ENCODE measurements around the gene TRIO. TPM values are rescaled to one million over a fixed set of nuclear protein-coding genes. Genes with fewer than 3 reads are reported as not detected.
A peak's percentile ranks its signal among the peaks of the same experiment; 100 is the strongest.

The TRIO gene
- total and polyA plus RNA-seq, 11 donors, result 35.2 to 99.1 (median 58.4) TPM

DNA sequence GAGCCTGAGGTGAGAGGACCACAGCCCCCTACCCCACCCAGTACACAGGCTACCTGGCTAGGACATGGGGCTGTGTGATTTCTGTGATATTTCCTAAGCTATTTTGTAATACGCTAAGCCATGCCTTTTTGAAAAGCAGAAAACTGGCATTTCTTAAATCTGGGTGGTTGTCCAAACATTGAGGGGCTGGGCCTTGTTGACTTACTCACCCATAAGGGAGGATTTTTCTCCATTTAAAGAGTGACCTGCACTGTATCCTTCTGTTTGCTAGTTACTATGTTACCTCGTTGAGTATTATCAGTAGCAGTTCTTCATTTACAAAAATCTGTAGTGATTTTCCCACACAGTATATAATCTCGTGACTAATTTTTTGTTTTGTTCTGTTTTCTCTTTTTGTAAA, 321.0 kb downstream of the TRIO start:
- H3K4me3 ChIP-seq, result no peak overlapping the region
- DNase-seq (no peak), ATAC-seq (peak in 1 of 4 donors; percentile 5)
- intact Hi-C loops (cut with DNase I), result loop anchor here in 1 of 10 donors (10.0 kb wide), 1 partner anchor 59 kb away; no protein-coding TSS in a partner anchor
- H3K9me3 ChIP-seq, result no peaks in the 10 kb centered on the region
- H3K27ac ChIP-seq, result peak overlapping the region in 1 of 12 donors; percentile 38
- peaks cover 3 to 99% (median 78%) of the 10 kb centered on the region in 9 donors for H3K36me3 ChIP-seq
- no peaks in the 10 kb centered on the region for H3K27me3 ChIP-seq
- peaks cover 0 to 17% (median 0%) of the 10 kb centered on the region in 12 donors for H3K4me1 ChIP-seq
- WGBS, 4 donors, result 75 to 81% (median 79%) methylated on average over 3 of the region's 3 CpGs
- TF ChIP-seq, protein P1, sequence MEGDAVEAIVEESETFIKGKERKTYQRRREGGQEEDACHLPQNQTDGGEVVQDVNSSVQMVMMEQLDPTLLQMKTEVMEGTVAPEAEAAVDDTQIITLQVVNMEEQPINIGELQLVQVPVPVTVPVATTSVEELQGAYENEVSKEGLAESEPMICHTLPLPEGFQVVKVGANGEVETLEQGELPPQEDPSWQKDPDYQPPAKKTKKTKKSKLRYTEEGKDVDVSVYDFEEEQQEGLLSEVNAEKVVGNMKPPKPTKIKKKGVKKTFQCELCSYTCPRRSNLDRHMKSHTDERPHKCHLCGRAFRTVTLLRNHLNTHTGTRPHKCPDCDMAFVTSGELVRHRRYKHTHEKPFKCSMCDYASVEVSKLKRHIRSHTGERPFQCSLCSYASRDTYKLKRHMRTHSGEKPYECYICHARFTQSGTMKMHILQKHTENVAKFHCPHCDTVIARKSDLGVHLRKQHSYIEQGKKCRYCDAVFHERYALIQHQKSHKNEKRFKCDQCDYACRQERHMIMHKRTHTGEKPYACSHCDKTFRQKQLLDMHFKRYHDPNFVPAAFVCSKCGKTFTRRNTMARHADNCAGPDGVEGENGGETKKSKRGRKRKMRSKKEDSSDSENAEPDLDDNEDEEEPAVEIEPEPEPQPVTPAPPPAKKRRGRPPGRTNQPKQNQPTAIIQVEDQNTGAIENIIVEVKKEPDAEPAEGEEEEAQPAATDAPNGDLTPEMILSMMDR (IDR thresholded peaks at IDR 0.05), result no peak
- TF ChIP-seq POLR2A (IDR thresholded peaks at IDR 0.05), result no peak

DNA sequence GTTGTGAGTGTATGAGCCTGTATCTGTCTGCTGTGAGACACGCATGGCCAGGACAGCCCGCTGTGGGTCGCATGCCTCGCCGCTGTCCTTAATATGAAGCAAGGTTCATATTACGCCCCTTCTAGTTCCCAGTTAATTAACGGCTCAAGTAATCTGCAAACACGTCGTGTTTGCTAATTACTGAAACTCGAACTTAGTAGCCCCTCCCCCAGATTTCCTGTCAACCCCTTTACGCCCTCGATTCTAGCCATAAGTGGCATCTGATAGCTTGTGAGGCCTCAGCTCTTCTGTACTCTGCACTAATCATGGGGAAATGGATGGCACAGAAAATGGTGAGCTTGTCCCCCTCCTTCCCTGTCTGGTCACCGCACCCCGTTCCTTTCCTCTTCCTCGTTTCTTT, 321.5 kb downstream of the TRIO start:
- H3K27me3 ChIP-seq, result no peaks in the 10 kb centered on the region
- no peak for DNase-seq
- WGBS, 4 donors, result 82 to 89% (median 85%) methylated on average over 15 of the region's 15 CpGs
- TF ChIP-seq, protein P1 (IDR thresholded peaks at IDR 0.05), result no peak
- no peak for TF ChIP-seq POLR2A (IDR thresholded peaks at IDR 0.05)
- no peak for ATAC-seq
- H3K27ac ChIP-seq, result no peak overlapping the region
- intact Hi-C loops (cut with DNase I), result loop anchor here in 2 of 10 donors (5.0 to 10.0 kb wide), 2 partner anchors 60 to 67 kb away; no protein-coding TSS in a partner anchor
- no peaks in the 10 kb centered on the region for H3K9me3 ChIP-seq
- peaks cover 0 to 17% (median 0%) of the 10 kb centered on the region in 12 donors for H3K4me1 ChIP-seq
- H3K36me3 ChIP-seq, result peaks cover 3 to 99% (median 80%) of the 10 kb centered on the region in 9 donors
- no peak overlapping the region for H3K4me3 ChIP-seq

DNA sequence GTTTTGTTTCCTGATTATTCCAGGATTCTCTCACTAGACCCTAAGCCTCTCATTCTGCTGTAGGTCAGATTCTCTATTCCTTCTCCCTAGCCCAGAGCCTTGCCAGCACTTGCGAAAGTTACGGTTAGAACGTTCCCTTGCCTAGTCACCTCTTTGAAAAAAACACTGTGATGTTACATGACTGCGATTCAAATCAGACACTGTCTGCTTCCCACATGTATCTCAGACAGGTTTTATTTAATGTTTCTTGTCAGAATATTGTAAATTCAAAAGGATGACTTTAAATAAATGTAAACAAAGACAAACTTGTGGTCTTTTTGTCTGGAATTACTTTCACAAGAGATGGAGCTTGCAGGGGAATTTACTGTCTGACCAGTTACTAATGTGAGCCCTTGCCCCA, 322.0 kb downstream of the TRIO start:
- no peaks in the 10 kb centered on the region for H3K9me3 ChIP-seq
- peaks cover 3 to 100% (median 82%) of the 10 kb centered on the region in 9 donors for H3K36me3 ChIP-seq
- WGBS, 4 donors, result 79 to 88% (median 84%) methylated on average over 4 of the region's 4 CpGs
- ATAC-seq, result no peak
- H3K4me1 ChIP-seq, result peaks cover 0 to 17% (median 0%) of the 10 kb centered on the region in 12 donors
- TF ChIP-seq POLR2A (IDR thresholded peaks at IDR 0.05), result no peak
- TF ChIP-seq, protein P1 (IDR thresholded peaks at IDR 0.05), result no peak
- DNase-seq, result no peak
- no peak overlapping the region for H3K27ac ChIP-seq
- H3K4me3 ChIP-seq, result no peak overlapping the region
- intact Hi-C loops (cut with DNase I), result loop anchor here in 2 of 10 donors (5.0 to 10.0 kb wide), 2 partner anchors 60 to 68 kb away; no protein-coding TSS in a partner anchor
- H3K27me3 ChIP-seq, result no peaks in the 10 kb centered on the region

DNA sequence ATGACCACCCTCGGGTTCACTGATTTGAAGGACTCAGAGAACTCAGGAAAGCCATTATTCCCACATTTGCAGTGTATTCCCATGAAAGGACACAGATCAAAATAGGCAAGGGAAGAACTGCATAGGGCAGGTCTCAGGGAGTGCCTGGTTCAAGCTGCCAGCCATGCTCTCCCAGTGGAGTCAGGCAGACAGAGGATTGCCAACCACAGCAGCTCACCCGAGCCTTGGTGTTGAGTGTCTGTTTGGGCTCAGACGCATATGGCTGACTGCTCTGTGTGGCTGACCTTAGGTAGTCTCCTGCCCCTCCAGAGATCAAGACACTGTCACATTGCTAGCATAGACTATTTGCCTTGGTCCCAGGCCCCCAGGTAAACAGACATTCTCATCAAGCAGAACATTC, 322.6 kb downstream of the TRIO start:
- Histone ChIP-seq H3K9me3 (no peaks in the 10 kb centered on the region), H3K4me3 (no peak overlapping the region), H3K27me3 (no peaks in the 10 kb centered on the region), H3K4me1 (peaks cover 0 to 17% (median 0%) of the 10 kb centered on the region in 12 donors), H3K27ac (no peak overlapping the region), H3K36me3 (peaks cover 3 to 100% (median 75%) of the 10 kb centered on the region in 9 donors)
- no peak for TF ChIP-seq POLR2A (IDR thresholded peaks at IDR 0.05)
- TF ChIP-seq, protein P1 (IDR thresholded peaks at IDR 0.05), result no peak
- intact Hi-C loops (cut with DNase I), result loop anchor here in 2 of 10 donors (5.0 to 10.0 kb wide), 2 partner anchors 61 to 68 kb away; no protein-coding TSS in a partner anchor
- no peak for ATAC-seq
- 79 to 100% (median 86%) methylated on average over 1 to 3 of the region's 3 CpGs for WGBS, 4 donors
- DNase-seq, result no peak
